IPS-NIHi7 (cell line): Measurements from ENCODE around the gene TMA7.

ENCODE experiments used
- DNase-seq: peaks from one replicate; pipeline ENCODE4 v3.0.0; 2012; ENCODE audit warnings: mixed read lengths; ENCODE audit errors: extremely low spot score

Gene TMA7

DNA sequence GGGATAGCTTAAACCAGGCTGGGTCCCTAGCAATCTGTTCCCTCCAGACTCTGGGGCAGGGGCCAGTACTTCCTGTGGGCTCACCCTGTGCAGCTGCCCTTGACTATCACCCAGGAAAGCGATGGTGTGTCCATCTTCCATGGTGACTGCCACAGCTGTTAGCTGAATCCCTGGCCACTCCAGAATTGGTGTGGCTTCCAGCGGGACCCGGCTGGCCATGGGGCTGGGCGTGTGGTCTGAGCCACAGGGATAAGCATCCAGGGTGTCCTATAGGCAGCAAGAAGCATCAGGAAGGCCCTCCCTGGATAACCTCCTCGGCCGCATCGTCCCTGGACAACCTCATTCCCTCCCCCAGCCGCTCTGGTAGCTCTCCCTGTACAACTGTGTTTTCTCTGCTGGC is 17.4 kb upstream of the TMA7 start:
- DNase-seq, result no peak

DNA sequence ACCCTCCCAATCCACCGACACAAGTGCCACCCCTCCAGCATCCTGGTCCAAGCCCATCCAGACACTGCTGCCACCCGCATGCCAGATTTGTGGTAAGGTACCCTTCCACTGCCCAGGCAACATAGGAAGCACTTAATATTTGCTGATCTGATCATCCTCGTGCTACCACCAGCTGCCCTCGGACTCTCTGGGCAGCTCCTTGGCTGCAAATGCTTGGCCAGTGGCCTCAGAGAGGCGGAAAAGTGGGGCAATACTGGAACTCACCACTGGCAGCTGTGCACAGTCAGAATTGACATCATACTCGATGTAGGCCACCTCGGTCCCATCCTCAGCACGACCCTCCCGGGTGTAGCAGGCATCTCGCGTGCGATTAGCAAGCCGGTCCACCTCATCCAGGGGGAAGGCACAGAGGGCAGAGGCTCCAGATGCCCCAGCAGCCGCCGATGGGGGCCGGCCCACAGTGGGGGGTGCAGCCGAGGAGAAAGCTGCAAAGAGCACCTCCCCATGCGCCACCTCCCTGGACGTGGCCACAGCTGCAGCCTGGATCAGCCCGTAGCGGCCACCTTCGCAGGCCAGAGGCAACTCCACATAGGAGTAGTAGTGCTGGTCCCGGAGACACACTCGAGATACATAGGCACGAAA is 16.7 kb upstream of the TMA7 start:
- DNase-seq, result no peak

DNA sequence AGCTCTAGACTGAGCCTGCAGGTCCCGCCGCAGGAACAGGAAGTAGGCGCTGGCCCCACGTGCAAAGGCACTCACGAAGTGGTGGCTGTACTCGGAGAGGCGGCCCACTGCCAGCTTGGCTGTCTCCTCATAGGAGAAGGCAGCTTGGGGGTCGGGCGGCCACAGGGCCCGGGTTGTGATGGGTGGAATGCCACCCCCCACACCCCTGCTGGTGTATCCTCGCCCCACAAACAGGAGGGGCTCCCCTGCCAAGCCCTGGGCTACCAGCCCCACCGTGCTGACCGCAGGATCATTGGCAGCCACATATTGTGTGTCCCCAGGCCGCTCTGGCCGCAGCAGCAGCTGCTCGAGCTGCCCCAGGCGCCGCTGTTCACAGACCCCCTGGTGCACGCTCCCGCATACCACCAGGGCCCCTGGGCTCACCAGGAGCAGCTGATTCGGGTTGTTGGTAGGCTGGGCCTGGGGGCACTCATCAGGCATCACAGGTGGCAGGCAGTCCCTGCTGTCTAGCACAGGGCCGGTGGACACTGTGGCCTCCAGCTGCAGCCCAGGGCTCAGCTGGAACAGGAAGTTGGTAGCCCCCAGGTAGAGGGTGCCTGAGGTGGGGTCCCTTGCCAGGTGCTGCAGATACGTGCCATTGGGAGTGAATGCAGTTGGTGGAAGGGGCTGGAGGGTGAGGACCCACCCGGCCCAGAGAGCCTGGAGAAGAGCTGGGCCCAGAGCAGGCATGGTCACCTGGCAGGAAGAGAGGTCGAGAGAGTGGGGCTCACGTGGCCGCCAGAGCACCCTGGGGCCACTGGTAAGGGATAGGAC is 16.0 kb upstream of the TMA7 start:
- DNase-seq, result no peak

DNA sequence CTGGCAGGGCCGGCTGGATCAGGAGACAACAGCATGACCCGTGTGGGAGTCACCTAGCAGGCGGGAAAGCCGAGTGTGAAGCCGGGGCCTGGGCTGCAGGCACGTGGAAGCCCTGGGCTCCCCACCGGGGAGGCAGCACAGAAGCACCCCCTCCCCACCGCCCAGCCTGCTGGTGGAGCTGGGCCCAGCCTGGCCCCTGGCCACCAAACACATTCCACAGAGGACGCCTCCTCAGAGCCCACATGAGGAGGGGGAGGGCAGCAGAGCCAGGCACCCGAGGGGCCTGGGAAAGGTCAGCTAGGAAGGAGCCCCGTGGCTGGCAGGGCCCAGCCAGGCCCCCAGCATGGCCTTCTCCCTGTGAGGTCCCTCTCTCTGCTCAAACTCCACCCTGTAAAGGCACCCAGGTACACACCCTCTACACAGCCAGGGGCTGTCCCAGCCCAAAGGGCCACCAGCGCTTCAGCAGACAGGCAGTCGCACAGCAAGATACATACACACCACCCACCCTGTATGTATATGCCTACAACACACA is 14.7 kb upstream of the TMA7 start:
- no peak for DNase-seq

DNA sequence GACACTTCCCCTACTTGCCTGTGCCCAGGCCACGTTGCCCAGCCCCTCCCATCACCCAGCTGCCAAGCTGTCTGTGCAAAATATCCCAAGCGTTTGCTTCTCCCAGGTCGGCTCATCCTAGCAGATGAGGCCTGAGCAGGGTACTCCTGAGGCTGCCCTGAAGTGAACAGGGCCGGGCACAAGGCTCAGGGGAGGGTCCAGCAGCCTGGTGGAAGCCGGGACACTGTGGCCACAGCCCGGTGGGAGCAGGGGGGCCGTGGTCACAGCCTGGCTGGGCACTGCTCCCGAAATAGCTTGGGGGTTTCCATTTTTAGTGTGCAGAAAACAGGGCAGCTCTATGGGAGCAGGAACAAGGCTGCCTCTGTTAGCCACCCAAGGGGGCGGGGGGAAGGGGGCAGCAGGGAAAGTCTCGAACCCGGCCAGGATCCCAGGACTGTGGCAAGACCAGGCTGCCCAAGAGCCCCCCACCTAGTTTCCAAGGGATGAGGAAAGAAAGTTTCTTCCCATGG is 13.6 kb upstream of the TMA7 start:
- DNase-seq, result no peak

DNA sequence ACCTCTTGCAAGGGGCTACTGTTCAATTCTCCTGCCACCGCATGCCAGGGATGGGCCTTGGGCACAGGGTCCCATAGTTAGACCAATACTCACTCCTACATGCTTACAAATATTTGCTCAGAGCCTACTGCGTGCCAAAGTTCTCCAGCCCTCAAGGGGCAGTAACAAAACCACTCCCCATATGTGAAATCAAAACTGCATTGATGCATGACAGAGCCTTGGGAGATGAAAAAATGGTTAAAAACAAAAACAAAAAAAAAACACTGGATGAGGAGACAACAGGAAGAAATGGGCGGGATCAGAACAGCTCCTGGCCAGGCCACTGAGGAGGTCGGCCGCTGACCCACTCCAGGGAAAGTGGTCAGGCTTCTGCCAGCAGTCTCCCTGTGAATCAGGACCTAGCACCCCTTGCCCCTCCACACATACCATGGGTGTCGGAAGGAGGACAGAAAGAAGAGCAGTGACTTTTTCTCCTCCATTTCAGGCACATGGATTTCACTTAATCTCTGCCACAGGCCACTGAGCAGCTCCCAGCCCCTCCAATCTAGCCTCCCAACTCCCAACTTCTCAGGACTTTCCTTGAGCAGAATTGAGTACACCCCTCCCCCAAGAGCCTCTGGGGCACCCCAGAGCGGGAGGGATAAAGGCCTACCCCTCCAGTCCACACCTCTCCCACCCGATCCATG is 13.0 kb upstream of the TMA7 start:
- no peak for DNase-seq

DNA sequence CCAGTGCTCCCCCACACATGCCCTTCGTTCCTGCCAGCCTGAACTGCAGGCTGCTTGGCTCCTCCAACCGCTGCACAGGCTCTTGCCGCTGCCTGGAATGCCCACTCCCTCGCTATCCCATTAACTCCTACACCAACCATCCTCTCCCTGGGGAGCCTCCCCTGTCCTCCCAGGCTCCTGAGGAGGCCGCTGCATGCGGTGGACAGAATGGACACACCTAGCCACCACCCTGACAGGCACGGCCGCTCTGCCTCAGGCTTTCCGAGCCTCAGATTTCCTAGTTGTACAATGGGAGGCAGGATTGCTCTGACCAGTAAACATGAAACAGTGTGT is 12.5 kb upstream of the TMA7 start:
- DNase-seq, result no peak

DNA sequence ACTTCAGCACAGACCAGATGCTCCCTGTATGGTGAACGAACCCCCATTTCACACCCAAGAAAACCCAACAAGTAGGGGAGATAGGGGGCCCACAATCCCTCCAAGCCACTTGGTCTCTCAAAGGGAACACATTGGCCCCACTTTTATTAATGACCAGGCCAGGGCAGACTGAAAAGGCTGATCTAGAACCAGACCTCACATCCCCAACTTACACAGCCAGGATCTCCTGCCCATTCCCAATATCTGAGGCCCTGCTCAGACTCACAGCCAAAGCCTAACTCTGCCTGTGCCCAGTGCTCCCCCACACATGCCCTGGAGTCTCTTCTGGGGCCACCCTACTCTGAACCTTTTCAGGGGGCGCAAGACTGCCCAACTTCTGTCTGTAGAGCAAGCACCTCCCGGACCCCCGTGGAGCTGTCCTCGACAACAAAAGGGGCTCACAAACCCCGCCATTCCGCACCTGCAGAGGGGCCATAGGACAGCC is 11.9 kb upstream of the TMA7 start:
- DNase-seq, result no peak

DNA sequence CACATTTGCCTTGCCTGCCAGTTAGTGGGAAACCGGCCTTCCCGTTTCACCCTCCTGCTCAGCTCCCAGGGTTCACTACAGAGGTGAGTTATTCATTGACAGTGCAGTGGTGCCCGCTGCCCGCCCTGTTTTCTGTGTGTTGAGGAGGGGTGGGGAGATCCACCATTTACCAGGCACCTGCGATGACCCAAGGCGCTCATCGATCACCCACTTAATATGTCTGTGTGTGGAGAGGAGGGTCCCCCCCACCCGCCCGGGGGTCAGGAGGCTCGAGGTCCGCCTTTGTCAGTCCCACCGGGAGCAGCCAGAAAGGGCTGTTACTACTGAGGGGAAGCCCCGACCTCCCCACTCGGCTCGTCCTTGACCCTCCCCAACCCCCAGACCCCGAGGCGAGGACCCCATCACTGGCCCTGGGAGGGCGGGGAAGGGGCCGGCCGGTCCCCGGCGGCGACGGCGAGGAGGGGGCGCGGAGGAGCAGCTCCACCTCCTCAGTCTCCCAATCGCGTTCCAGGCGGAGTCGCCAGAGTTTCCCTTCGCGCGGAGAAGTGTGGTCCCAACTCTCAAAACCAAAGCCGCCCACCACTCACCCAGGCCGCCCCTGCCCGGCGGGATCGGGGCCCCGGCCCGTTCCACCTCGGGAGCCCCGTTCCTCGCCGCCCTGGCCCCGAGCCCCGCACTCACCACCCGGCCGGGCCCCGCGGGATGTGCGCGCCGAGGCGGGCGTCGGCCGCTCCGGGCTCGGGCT is 11.3 kb upstream of the TMA7 start:
- peak; percentile 68 for DNase-seq

DNA sequence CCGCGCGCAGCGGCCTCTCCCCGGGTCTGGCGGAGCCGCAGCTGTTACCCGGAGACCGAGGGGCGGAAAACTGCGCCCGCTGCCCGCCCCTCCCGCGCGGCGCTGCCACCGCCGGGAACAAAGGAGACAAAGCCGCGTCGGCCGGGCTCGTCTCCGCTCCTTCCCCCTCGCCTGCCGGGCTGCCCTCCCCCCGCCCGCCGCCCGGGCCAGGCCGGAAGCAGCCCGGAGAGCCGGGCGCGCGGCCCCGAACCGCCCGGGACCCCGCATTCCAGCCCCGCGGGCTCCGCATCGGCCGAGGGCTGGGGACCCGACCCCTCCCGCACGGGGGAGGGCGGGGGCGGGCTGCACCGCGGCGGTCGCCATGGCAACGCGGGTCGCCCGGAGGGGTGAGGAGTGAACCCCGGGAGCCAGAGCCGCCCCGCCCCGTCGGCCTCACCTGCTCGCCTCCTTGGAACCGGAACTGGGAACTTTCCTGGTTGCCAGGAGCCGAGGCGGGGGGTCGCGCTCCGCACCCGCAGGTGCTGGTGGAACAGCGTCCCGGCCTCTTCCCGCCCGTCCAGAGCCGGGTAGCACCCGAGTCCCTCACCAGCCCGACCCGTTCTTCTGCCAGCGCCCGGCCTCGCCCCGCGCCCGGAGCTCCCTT is 10.6 kb upstream of the TMA7 start:
- DNase-seq, result peak; percentile 83

DNA sequence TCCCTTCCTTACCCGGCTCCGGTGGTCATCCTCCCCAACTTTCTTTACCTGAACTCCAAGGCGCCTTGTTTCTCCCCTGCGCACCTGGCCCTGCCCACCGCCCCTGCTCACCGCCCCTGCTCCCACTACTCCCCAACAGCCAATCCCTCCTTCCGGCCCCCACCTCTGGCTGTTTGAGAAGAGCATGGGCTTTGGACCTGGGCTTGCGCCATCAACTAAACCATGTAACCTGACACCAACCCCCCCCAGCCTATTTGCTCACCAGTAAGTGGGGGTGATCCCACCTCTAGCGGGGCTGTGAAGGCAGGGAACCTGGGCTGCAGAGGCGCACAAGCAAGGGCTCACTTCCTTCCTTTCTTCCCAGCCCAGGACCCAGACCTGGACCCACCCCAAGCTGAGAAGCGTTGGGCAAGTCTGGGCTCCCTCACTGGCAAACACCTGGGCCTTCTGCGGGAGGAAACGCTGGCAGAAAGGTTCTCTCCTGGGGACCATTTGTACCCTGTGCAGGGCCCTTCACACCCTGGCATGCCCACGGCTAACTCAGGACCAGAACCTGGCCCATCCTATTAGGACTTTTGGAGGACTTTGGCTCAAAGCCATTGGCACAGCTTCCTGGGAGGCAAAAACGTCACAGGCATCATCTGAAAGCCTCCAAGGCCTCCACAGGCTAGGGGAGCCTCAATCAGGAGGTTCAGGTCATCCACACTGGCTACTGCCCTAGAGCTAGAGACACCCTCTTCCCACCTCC is 9.9 kb upstream of the TMA7 start, which contains the start of gene PLXNB1:
Gene PLXNB1, minus strand, starts transcription at position 127 of the 748 bp plus-strand sequence. CDS start 5,475 bp downstream, outside the sequence.
- peak; percentile 92 for DNase-seq

DNA sequence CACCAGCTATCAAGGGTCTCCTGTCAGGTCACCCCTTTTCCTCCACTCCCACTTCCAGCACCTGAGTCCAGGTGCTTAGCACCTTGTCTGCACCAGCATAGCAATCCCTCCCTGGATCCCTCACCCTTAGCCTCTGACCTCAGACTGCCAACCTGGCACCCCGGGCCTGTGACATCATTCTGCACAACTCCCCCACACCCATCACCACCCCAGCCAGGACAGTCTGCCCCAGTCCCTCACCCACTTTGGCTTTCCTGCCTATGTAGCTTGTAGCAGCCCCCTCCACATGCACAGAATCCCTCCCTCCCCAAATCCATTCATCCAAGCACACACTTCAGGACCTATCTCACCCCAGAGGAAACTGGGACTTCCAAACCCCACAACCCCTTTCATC is 9.4 kb upstream of the TMA7 start:
- no peak for DNase-seq

DNA sequence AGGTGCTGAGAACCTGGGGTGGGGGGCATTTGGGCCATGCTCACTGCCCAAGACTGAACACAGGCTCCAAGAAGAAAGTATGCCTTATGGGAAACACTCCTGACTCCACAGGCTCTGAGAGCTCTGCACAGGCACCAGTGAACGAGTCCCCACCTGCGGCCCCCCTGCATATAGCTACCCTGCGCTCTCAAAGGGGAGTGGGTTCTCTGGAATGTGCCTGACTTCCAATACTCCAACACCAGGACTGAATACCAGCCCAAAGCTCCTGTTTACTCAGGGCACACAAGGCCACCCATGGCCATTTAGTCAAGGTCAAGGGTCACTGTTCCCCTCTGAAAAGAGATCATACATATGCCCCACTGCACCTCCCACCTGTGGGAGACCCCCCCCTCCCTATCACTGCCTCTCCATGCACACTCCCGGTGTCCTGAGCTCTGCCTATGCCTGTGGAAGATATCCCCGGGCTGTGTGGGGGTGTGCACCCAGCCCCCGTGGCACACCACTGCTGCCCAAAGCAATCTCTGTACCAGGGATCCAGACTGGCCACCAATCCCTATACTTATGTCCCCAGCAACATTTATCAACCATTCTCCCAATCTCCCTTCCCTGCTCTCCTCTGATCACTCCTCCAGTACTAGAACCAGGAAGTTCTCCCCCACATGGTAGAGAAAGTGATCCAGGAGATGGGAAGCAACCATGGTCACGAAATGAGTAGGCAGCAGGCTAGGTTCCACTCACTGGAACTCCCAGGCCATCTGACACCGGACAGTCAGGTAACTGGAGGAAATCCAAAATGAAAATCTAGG is 8.6 kb upstream of the TMA7 start:
- DNase-seq, result no peak

DNA sequence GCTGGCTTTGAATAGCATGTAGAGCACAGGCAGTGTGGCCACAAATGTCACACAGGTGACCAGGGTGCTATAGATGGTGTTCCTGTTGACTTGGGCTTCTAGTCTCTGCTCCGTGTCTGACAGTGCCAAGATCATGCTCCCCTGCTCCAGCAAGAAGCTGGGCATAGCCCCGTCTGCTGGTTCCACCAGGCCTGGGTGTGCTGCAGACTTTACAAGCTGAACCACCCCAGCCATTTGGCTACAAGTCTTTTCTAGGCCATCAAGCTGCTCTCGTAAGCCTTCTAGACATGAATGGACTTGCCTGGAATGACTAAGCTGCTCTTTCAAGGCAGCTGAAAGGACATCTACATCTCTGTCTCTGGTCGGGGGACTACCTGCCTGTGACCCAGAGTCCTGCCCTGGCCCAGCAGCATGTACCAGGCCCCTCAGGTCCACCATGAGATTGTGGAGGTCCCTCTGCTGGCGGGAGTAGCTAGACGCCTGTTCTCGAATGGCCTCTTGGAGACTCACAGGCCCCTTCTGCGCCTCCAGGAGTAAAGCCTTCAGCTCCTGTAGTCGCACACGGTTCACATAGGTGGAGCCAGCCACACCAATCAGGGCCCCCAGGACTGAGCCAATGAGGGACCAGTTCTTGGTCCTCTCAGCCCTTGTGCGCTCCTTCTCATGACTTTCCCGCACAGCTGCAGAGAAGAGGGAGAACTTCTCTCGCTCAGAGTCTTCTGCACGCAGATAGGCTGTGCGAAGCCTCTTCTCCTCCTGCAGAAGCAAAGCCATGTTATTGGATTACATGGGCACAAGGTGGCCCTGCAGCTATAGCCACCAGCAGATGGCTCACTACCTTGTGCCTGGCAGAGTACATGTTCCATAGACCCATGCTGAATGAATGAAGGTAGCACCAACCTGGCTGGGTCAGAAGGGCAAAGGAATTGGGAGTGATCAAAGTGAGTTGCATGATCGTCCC is 7.4 kb upstream of the TMA7 start:
- DNase-seq, result peak; percentile 72

DNA sequence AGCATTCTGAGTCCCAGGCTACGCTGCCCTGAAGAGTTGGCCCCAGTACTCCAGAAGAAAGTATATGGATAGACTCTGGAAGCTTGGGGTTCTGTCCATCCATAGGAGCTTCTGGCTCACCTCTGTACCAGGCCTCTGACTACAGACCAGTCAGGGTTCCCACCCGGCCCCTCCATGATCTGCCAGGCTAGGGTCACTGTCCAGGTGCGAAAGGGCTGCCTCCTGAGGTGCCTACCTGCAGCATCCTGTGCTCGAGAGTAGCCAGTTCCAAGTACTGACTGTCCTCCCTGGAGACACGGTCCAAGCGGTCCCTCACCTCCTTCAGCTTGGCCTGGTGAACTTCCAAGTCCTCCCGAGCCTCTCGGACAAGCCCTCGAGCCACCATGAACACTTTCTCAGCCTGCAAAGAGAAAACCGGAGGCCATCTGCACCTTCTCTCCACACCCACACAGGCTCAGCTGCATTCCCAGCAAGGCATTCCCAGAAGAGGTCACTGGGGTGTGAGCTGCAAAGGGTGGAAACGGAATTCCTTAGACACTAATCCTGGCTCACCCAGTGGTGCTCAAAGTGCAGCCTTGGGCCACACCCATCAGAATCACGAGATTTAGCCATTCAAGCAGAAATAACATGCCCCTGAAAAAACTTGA is 6.5 kb upstream of the TMA7 start:
- no peak for DNase-seq

DNA sequence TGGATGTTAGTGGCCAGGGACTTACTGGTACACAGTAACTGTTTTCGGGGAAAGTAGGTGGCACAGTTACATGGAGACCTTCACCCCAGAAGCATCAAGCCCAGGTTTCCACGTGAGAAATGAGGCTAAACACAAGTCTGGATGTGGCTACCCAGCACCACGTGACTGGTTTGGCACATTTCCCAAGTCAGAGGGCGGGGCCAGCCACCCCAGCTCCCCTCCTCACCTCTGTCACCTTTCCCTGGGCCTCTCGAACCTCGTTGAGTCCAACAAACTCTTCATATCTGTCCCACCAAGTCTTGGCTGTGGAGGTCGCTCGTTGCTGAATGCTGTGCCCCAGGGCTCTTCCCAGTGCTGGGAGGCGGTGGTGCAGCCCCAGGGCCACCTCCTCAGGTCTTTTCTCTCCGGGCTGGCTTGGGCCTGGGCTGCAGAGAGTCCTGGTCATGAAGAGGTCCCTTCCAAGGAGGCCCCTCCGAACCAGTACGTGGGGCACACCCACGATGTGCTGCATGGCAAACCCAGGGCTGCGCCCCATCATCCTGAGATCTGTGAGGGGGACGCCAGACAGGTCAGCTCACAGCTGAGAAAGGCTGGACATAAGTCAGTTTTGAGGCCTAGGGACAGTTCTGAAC is 5.3 kb upstream of the TMA7 start:
- no peak for DNase-seq

DNA sequence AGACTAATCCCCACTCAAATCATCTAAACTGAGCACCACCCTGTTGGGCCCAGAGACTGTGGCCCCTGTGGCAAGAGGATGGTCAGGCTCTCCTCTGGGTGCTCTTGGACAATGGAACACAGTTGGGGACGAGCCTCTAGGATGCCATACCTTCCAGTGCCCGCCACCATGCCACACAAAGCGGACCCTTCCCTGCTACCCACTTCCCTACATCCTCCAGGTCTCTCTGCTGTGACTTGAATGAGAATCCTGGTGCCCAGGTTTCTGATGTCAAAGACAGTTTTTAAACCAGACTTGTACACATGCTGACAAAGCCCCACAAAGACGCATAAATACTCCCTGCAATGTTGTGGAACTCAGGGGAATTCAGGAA is 4.8 kb upstream of the TMA7 start:
- no peak for DNase-seq
